Liver (tissue), 9 donors: ENCODE results near the gene SLC25A25. TPM values are rescaled to one million over a fixed set of nuclear protein-coding genes. Genes with fewer than 3 reads are reported as not detected.

Experiments used
- DNase-seq: peaks from one replicate; pipeline ENCODE4 v3.0.0-alpha.2; 2017; ENCODE audit warnings: low spot score
- H3K27ac ChIP-seq, 2 donors: one replicate each; pipeline ENCODE4 v1.7.0; 2013; ENCODE audit warnings: inconsistent platforms in 2 of 2, low read length in 2 of 2, control low read depth in 1 of 2, low read depth in 1 of 2, mild to moderate bottlenecking in 1 of 2
- H3K27me3 ChIP-seq, 4 donors: one replicate each; pipeline versions ENCODE4 v1.6.1 to v1.7.0; 2013; ENCODE audit warnings: low read length in 3 of 4, inconsistent platforms in 1 of 4, mild to moderate bottlenecking in 1 of 4, moderate library complexity in 1 of 4; ENCODE audit not compliant: control insufficient read depth in 4 of 4, insufficient read depth in 4 of 4
- H3K36me3 ChIP-seq, 4 donors: one replicate each; pipeline versions ENCODE4 v1.6.1 to v1.7.0; 2013; ENCODE audit warnings: low read length in 3 of 4, mild to moderate bottlenecking in 3 of 4, low read depth in 1 of 4, moderate library complexity in 1 of 4; ENCODE audit not compliant: control insufficient read depth in 4 of 4, insufficient read depth in 3 of 4
- H3K4me1 ChIP-seq, 4 donors: one replicate each; pipeline versions ENCODE4 v1.6.1 to v1.7.0; 2013; ENCODE audit warnings: low read length in 3 of 4, mild to moderate bottlenecking in 3 of 4, moderate library complexity in 1 of 4; ENCODE audit not compliant: control insufficient read depth in 4 of 4, insufficient read depth in 4 of 4
- H3K4me3 ChIP-seq, 3 donors: one replicate each; pipeline versions ENCODE4 v1.6.1 to v1.7.0; 2013; ENCODE audit warnings: low read length in 3 of 3, control low read depth in 1 of 3, low read depth in 1 of 3, mild to moderate bottlenecking in 1 of 3
- H3K9ac ChIP-seq, 2 donors: one replicate each; pipeline ENCODE4 v1.7.0; 2013; ENCODE audit warnings: low read length in 2 of 2, mild to moderate bottlenecking in 2 of 2, moderate library complexity in 2 of 2, control low read depth in 1 of 2, low read depth in 1 of 2
- H3K9me3 ChIP-seq, 4 donors: one replicate each; pipeline versions ENCODE4 v1.6.1 to v1.7.0; 2013; ENCODE audit warnings: low read length in 3 of 4; ENCODE audit not compliant: control insufficient read depth in 4 of 4
- ATF3 ChIP-seq: IDR thresholded peaks from 2 replicates; pipeline ENCODE4 v1.6.1; 2016; ENCODE audit warnings: antibody characterized with exemption
- CTCF ChIP-seq: fragments of 150-350 bp; IDR thresholded peaks from 2 replicates; pipeline ENCODE4 v1.5.1; 2017; ENCODE audit warnings: improper control_type of control experiment, low read depth, low read length; ENCODE audit not compliant: missing input control
- EGR1 ChIP-seq, 2 donors: IDR thresholded peaks; 2 replicates each; pipeline ENCODE4 v1.6.1; 2016 to 2018; ENCODE audit warnings: antibody characterized with exemption in 2 of 2, low read depth in 2 of 2
- FOXA1 ChIP-seq: IDR thresholded peaks from 2 replicates; pipeline ENCODE4 v1.6.1; 2016; ENCODE audit warnings: antibody characterized with exemption
- FOXA2 ChIP-seq: IDR thresholded peaks from 2 replicates; pipeline ENCODE4 v1.6.1; 2016; ENCODE audit warnings: antibody characterized with exemption
- GABPA ChIP-seq, 2 donors: IDR thresholded peaks in 1 of 2; conservative IDR thresholded peaks in 1 of 2; 2 replicates each; pipeline ENCODE4 v1.6.1; 2016; ENCODE audit warnings: antibody characterized with exemption in 2 of 2, mild to moderate bottlenecking in 1 of 2, moderate library complexity in 1 of 2
- HNF4A ChIP-seq, 2 donors: conservative IDR thresholded peaks; 2 replicates each; pipeline ENCODE4 v1.6.1; 2016; ENCODE audit warnings: antibody characterized with exemption in 2 of 2, mild to moderate bottlenecking in 2 of 2
- HNF4G ChIP-seq: IDR thresholded peaks from 2 replicates; pipeline ENCODE4 v1.6.1; 2016; ENCODE audit warnings: antibody characterized with exemption
- JUND ChIP-seq, 2 donors: IDR thresholded peaks; 2 replicates each; pipeline ENCODE4 v1.6.1; 2016; ENCODE audit warnings: antibody characterized with exemption in 2 of 2
- NR2F2 ChIP-seq: IDR thresholded peaks from 2 replicates; pipeline ENCODE4 v1.6.1; 2016; ENCODE audit warnings: antibody characterized with exemption
- RAD21 ChIP-seq, 2 donors: IDR thresholded peaks; 2 replicates each; pipeline ENCODE4 v1.6.1; 2016; ENCODE audit warnings: antibody characterized with exemption in 2 of 2, mild to moderate bottlenecking in 2 of 2
- RXRA ChIP-seq, 2 donors: IDR thresholded peaks; 2 replicates each; pipeline ENCODE4 v1.6.1; 2017 to 2018; ENCODE audit warnings: antibody characterized with exemption in 2 of 2, mild to moderate bottlenecking in 1 of 2
- SP1 ChIP-seq: IDR thresholded peaks from 2 replicates; pipeline ENCODE4 v1.6.1; 2018; ENCODE audit warnings: antibody characterized with exemption, mild to moderate bottlenecking
- TAF1 ChIP-seq: conservative IDR thresholded peaks from 2 replicates; pipeline ENCODE4 v1.6.1; 2016; ENCODE audit warnings: antibody characterized with exemption, mild to moderate bottlenecking
- YY1 ChIP-seq: IDR thresholded peaks from 2 replicates; pipeline ENCODE4 v1.6.1; 2016; ENCODE audit warnings: antibody characterized with exemption, mild to moderate bottlenecking
- ZBTB33 ChIP-seq: IDR thresholded peaks from 2 replicates; pipeline ENCODE4 v1.6.1; 2016; ENCODE audit warnings: antibody characterized with exemption
- WGBS: extraction: QIAGEN DNeasy Blood & Tissue Kit; methylation state at CpG from one replicate; pipeline ENCODE4 v1.1.7; 2013; 5-methylcytosine and 5-hydroxymethylcytosine counted together
- polyA plus RNA-seq, 2 donors: library from polyadenylated mRNA; stranded (reverse) in 1 of 2; unstranded in 1 of 2; fragments of 200-250 nt in 1 of 2; fragments of >200 nt in 1 of 2; fragmentation: Nextera tagmentation in 1 of 2; extraction: Ambion mirVana in 1 of 2; gene quantifications; one replicate each; pipeline versions ENCODE4 v1.2.1 to v1.2.3, GENCODE V29; 2013 to 2015
- total RNA-seq, 2 donors: library from RNA; depleted of rRNA; stranded (reverse); fragments of >200 nt; gene quantifications; one replicate each; pipeline ENCODE4 v1.2.3, GENCODE V29; 2014
- TF ChIP-seq, protein P1 (sequence below): IDR thresholded peaks from 2 replicates; pipeline ENCODE4 v1.6.1; 2016; ENCODE audit warnings: antibody characterized with exemption
- TF ChIP-seq, protein P2 (sequence below): IDR thresholded peaks from 2 replicates; pipeline ENCODE4 v1.6.1; 2016; ENCODE audit warnings: antibody characterized with exemption, mild to moderate bottlenecking
- donor health status: healthy.
- donor health status: healthy.
- donor health status: healthy.
- donor health status: healthy.
- donor health status: healthy.

Gene SLC25A25
- total and polyA plus RNA-seq, 4 donors: 21.7 to 74.6 (median 39.3) TPM

DNA sequence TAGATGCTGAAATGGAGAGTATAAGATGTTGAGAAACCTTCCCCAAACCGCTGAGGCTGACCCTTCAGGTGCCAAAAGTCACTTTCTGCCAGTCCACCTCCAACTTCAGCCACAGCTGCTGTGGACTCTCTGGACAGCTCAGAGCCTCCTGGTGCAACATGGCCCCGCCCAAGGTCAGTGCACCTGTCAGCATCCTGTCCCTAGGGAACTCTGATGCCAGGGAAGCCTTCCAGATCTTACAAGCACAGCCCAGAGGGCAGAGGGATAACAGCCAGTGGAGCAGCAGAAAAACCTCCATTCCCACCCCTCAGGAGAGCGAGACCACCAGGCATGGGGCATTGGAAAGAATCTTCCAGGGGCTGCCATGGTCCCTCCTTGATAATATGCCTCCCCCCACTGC is 70.0 kb downstream of the SLC25A25 start (continued):
- TF ChIP-seq RAD21 (IDR thresholded peaks at IDR 0.05): no peak
- TF ChIP-seq FOXA1: no peak
- no peak for TF ChIP-seq ZBTB33
- TF ChIP-seq YY1: no peak
- no peak for TF ChIP-seq SP1
- TF ChIP-seq ATF3: no peak

DNA sequence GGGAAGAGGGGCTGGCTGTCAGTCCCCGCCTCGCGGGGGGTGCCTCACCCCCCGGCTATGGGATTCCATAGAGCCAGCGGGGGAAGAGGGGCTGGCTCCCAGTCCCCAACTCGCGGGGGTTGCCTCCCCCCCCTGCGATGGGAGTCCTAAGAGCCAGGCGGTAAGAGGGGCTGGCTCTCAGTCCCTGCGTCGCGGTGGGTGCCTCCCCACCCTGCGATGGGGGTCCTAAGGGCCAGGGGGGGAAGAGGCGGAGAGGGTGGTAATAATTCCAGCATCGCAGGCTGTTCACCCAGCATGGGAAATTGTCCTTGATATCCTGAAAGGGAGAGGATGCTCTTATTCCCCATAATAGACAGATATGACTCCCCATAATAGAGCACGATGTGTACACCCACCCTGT is 71.6 kb downstream of the SLC25A25 start:
- TF ChIP-seq EGR1 (IDR thresholded peaks at IDR 0.05; ENCODE audit: low read depth in 2 of 2) (no peak), ZBTB33 (no peak), ATF3 (no peak), NR2F2 (no peak), FOXA2 (no peak), GABPA (IDR thresholded peaks at IDR 0.05 in 1 of 2, conservative IDR thresholded peaks at IDR 0.05 in 1 of 2) (no peak), CTCF (no peak), SP1 (no peak), HNF4A (conservative IDR thresholded peaks at IDR 0.05) (no peak), YY1 (no peak), JUND (IDR thresholded peaks at IDR 0.05) (no peak), HNF4G (no peak), RAD21 (IDR thresholded peaks at IDR 0.05) (no peak), FOXA1 (no peak), RXRA (IDR thresholded peaks at IDR 0.05) (no peak), TAF1 (no peak)
- TF ChIP-seq, protein P1, sequence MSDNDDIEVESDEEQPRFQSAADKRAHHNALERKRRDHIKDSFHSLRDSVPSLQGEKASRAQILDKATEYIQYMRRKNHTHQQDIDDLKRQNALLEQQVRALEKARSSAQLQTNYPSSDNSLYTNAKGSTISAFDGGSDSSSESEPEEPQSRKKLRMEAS: no peak
- TF ChIP-seq, protein P2, sequence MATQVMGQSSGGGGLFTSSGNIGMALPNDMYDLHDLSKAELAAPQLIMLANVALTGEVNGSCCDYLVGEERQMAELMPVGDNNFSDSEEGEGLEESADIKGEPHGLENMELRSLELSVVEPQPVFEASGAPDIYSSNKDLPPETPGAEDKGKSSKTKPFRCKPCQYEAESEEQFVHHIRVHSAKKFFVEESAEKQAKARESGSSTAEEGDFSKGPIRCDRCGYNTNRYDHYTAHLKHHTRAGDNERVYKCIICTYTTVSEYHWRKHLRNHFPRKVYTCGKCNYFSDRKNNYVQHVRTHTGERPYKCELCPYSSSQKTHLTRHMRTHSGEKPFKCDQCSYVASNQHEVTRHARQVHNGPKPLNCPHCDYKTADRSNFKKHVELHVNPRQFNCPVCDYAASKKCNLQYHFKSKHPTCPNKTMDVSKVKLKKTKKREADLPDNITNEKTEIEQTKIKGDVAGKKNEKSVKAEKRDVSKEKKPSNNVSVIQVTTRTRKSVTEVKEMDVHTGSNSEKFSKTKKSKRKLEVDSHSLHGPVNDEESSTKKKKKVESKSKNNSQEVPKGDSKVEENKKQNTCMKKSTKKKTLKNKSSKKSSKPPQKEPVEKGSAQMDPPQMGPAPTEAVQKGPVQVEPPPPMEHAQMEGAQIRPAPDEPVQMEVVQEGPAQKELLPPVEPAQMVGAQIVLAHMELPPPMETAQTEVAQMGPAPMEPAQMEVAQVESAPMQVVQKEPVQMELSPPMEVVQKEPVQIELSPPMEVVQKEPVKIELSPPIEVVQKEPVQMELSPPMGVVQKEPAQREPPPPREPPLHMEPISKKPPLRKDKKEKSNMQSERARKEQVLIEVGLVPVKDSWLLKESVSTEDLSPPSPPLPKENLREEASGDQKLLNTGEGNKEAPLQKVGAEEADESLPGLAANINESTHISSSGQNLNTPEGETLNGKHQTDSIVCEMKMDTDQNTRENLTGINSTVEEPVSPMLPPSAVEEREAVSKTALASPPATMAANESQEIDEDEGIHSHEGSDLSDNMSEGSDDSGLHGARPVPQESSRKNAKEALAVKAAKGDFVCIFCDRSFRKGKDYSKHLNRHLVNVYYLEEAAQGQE: no peak
- Histone ChIP-seq H3K9me3 (no peaks in the 10 kb centered on the region), H3K9ac (no peak overlapping the region), H3K4me1 (no peaks in the 10 kb centered on the region), H3K27me3 (no peaks in the 10 kb centered on the region), H3K27ac (no peak overlapping the region), H3K4me3 (no peak overlapping the region), H3K36me3 (no peaks in the 10 kb centered on the region)
- 85% methylated on average over 8 of the region's 16 CpGs for WGBS
- no peak for DNase-seq
